Stomach (tissue), 4 donors: ENCODE results near the gene NFS1.

ENCODE experiments used
- EP300 ChIP-seq: sonication (generic); formaldehyde crosslinking; IDR thresholded peaks from one replicate; pipeline ENCODE4 v1.6.1; 2017; ENCODE audit warnings: antibody characterized with exemption
- POLR2A ChIP-seq, 4 donors: fragments of 450-650 bp; IDR thresholded peaks; one replicate each; pipeline ENCODE4 v1.6.1; 2016; ENCODE audit warnings: antibody characterized with exemption in 4 of 4, control low read depth in 2 of 4, mild to moderate bottlenecking in 1 of 4, moderate library complexity in 1 of 4
- POLR2AphosphoS5 ChIP-seq, 3 donors: sonication (generic); formaldehyde crosslinking; IDR thresholded peaks; one replicate each; pipeline ENCODE4 v1.6.1; 2016; ENCODE audit warnings: antibody characterized with exemption in 3 of 3
- TF ChIP-seq, protein P1 (sequence below), 7 experiments: fragments of 450-650 bp in 4 of 7; fragments of 200-600 bp in 3 of 7; sonication (generic) in 3 of 7; IDR thresholded peaks; one replicate each; pipeline ENCODE4 v1.5.1; 2016 to 2019; ENCODE audit warnings: antibody characterized with exemption in 7 of 7, control low read depth in 2 of 7, mild to moderate bottlenecking in 1 of 7

DNA sequence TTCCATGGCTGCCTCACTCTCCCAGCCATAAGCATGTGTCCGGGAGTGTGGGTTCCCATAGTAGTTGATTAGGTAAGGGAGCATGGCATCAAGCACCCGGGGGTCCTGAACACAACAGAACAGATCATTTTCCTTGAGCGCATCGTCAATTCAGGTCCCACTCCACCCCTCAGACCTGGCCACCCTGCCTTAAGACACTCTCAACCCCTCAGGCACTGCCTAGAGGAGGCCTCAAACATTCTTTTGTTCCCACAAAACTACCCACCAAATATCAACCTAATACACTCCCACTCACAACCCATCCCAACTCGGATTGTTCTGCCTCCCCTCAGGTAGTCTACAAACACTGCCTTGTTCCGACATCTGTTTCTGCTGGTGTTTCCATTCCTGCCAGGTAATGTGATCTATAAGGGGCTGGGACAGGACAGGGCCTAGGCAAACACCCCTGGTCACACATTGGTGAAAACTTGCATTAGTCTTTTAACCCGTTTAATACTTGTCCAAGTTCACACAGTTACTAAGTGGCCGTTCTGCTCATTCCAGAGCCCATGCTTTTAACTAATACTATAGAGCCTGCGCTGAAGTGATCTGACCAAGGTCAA is 1.4 kb downstream of the NFS1 start:
- TF ChIP-seq, protein P1, sequence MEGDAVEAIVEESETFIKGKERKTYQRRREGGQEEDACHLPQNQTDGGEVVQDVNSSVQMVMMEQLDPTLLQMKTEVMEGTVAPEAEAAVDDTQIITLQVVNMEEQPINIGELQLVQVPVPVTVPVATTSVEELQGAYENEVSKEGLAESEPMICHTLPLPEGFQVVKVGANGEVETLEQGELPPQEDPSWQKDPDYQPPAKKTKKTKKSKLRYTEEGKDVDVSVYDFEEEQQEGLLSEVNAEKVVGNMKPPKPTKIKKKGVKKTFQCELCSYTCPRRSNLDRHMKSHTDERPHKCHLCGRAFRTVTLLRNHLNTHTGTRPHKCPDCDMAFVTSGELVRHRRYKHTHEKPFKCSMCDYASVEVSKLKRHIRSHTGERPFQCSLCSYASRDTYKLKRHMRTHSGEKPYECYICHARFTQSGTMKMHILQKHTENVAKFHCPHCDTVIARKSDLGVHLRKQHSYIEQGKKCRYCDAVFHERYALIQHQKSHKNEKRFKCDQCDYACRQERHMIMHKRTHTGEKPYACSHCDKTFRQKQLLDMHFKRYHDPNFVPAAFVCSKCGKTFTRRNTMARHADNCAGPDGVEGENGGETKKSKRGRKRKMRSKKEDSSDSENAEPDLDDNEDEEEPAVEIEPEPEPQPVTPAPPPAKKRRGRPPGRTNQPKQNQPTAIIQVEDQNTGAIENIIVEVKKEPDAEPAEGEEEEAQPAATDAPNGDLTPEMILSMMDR (IDR thresholded peaks at IDR 0.05): no peak
- TF ChIP-seq POLR2A (IDR thresholded peaks at IDR 0.05) (no peak), POLR2AphosphoS5 (IDR thresholded peaks at IDR 0.05) (no peak), EP300 (no peak)
